GM19043 (cell line): ENCODE data around the gene FGF1.

Experiments used
- ATAC-seq: cut with Tn5 transposase; IDR thresholded peaks from one replicate; pipeline ENCODE4 v1.9.1; 2021; ENCODE audit warnings: low read depth; ENCODE audit not compliant: unreplicated experiment

Gene FGF1

DNA sequence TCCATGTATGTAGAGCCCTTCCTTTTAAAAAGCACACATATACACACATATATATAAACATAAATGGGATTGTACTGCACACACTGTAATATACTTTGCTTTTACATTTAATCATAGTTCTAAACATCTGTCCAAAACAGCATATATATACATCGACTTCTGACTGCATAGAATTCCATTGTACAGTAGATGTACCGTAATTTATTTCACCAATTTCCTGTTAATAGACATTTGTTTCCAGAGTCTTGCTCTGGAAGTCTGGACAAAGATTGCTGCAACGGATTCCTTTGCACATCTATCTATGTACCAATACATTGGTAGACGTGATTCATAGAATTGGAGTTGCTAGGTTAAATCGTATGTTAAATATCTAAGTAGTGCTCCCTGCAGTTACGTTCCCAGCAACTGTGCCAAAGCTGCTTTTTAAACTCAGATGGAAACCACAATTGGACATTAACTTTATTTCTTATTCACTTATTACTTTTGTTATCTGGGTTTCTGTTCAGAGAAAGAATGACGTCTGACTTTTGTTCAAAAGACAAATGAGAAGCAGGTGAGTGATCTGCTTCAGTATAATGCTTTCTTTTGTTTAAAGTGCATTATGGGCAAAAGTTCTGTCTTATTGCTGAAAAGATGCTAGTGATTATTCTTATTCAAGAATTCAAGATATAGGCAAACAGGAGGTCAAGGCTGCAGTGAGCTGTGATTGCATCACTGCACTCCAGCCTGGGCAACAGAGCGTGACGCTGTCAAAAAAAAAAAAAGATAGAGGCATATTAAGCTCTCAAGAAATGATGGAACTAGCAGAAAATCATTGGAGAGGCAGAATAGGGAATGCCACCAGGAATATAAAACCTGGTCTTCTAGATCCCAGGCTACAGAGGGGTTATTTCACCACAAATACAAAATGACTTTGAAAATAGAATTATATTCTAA lies 138.2 kb downstream of the FGF1 start:
- ATAC-seq: no peak

DNA sequence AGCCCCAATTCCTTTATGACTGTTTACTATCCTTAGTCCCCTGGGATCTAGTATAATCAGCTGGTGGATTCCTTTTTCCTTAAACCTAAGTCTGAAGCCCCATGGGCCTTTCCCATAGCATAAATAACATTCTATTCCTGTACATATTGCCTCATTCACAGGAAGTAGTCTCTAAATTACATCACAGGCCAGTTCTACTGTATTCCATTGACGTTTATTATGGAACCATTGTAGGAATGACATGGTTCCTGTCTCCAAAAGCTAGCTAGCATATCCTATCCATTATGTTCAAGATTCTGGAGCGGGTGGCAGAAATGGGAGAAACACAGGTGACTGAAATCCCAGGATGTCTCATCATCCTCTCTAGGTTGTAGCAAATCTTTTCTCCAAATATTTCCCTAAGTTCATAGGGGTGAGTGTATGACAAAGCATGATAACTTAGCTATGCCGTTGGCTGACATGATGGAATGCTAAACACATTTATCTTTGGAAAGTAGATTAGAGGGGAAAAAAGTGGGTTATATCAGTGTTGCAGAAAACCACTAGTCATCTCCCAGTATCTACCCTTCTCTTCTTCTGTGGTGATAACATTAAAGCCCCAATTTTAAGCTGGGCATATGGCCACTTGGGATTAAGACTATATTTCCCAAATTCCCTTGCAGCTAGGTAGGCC lies 140.1 kb downstream of the FGF1 start:
- ATAC-seq: no peak

DNA sequence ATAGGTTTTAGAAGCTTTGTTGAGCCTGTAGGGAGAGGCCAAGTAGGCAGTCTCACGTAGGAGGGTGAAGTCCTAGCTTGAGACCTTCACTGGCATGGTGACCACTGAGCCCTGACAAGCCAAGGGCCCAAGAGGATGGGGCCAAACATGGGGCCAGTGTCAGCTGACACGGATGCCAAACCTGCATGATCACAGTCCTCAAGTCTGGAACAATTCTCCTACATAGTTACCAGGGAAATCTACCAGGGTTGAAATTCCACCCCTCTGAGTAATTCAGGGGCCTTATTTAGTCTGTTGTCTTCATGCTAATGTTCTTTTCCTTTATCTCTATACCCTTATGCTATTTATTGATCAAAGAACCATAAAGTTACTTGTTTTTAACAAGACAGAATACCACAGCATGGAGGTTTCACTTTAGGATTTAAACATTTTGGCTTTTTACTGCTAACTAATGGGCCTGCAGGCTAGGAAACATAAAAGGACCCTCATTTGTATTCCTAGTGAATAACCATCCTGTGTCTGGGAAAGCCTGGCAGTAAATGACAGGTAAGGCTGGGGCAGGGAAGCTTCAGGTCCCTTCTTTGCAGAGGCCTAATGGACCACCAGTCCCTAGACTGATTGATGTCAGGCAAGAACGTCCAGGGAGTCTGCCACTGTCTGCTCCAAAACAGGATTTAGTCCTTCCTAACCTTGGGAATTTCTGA lies 140.8 kb downstream of the FGF1 start:
- no peak for ATAC-seq

DNA sequence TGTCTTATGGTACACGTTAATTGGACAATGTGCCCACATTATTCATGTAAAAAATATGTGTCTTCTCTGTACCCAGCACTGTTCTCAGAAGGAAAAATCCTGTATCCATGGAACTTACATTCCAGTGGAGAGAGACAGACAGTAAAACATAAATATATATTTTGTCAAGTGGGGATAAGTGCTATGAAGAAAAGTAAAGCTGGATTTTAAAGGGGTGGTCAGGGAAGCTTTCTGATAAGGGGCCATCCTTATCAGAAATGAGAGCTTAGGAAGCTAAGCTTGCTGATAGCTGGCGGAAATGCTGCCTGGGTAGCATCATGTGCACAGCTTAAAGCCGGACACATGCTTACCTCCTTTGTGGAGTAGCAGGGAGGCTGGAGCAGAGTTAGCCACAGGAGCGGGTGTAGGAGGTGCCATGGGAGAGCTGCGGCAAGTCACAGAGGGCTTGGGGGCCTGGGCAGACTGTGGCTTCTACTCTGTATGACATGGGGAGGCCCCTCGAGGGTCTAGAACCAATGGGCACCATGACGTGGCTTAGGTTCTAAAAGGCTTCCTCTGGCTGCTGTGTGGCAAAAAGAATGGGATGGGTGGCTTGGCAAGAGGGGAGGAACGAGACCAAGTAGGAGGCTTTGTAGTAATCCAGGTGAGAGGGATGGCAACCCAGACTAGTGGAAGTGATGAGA lies 141.7 kb downstream of the FGF1 start:
- no peak for ATAC-seq

- no peak for ATAC-seq
Measured at GRCh38 chr5:142542906-142543305, 143.0 kb downstream of the FGF1 start.
